H9 (cell line): ENCODE measurements around the gene PAIP2. TPM values are rescaled to one million over a fixed set of nuclear protein-coding genes. Genes with fewer than 3 reads are reported as not detected.

Experiments used
- DNase-seq: peaks from one replicate; pipeline ENCODE4 v3.0.0-alpha.2; 2017
- H2AFZ ChIP-seq: one replicate; pipeline ENCODE4 v1.6.1; 2013; ENCODE audit warnings: mild to moderate bottlenecking, low read length, control low read depth, moderate library complexity
- H2AK5ac ChIP-seq: 2 replicates; pipeline ENCODE4 v1.6.1; 2013; ENCODE audit warnings: low read length, control low read depth, mixed read lengths; ENCODE audit not compliant: insufficient read length
- H2BK120ac ChIP-seq: one replicate; pipeline ENCODE4 v1.6.1; 2013; ENCODE audit warnings: low read depth, mild to moderate bottlenecking, low read length, control low read depth, inconsistent platforms; ENCODE audit not compliant: poor library complexity, severe bottlenecking
- H2BK12ac ChIP-seq: 2 replicates; pipeline ENCODE4 v1.6.1; 2013; ENCODE audit warnings: low read length, control low read depth, mixed read lengths, low read depth; ENCODE audit not compliant: insufficient read length
- H2BK15ac ChIP-seq: 2 replicates; pipeline ENCODE4 v1.6.1; 2013; ENCODE audit warnings: low read depth, low read length, control low read depth
- H2BK20ac ChIP-seq: one replicate; pipeline ENCODE4 v1.6.1; 2013; ENCODE audit warnings: low read depth, mild to moderate bottlenecking, low read length, control low read depth, inconsistent platforms; ENCODE audit not compliant: poor library complexity, severe bottlenecking
- H2BK5ac ChIP-seq: 2 replicates; pipeline ENCODE4 v1.6.1; 2013; ENCODE audit warnings: low read length, control low read depth, mixed read lengths; ENCODE audit not compliant: insufficient read length
- H3K14ac ChIP-seq: 2 replicates; pipeline ENCODE4 v1.6.1; 2013; ENCODE audit warnings: low read length, control low read depth; ENCODE audit not compliant: insufficient read depth
- H3K18ac ChIP-seq: 2 replicates; pipeline ENCODE4 v1.6.1; 2013; ENCODE audit warnings: low read depth, mild to moderate bottlenecking, mixed read lengths, low read length, control low read depth; ENCODE audit not compliant: insufficient read length
- H3K23ac ChIP-seq: 2 replicates; pipeline ENCODE4 v1.6.1; 2013; ENCODE audit warnings: low read length, control low read depth, mixed read lengths, low read depth; ENCODE audit not compliant: insufficient read length
- H3K23me2 ChIP-seq: 2 replicates; pipeline ENCODE4 v1.6.1; 2013; ENCODE audit warnings: low read depth, mild to moderate bottlenecking, mixed read lengths, low read length, control low read depth; ENCODE audit not compliant: insufficient read length, poor library complexity, severe bottlenecking
- H3K27ac ChIP-seq: 2 replicates; pipeline ENCODE4 v1.5.1; 2013; ENCODE audit warnings: low read length, control low read depth, mixed read lengths, low read depth; ENCODE audit not compliant: insufficient read length
- H3K27me3 ChIP-seq: 2 replicates; pipeline ENCODE4 v1.6.1; 2013; ENCODE audit warnings: low read length, control low read depth, inconsistent platforms; ENCODE audit not compliant: insufficient read depth
- H3K4ac ChIP-seq: 2 replicates; pipeline ENCODE4 v1.6.1; 2013; ENCODE audit warnings: low read depth, mild to moderate bottlenecking, control low read depth, inconsistent platforms, low read length, moderate library complexity
- H3K4me1 ChIP-seq: 2 replicates; pipeline ENCODE4 v1.6.1; 2013; ENCODE audit warnings: low read length, control low read depth, inconsistent platforms; ENCODE audit not compliant: insufficient read depth
- H3K4me2 ChIP-seq: 2 replicates; pipeline ENCODE4 v1.6.1; 2013; ENCODE audit warnings: low read length, control low read depth, mixed read lengths; ENCODE audit not compliant: insufficient read length, insufficient read depth
- H3K56ac ChIP-seq: 2 replicates; pipeline ENCODE4 v1.6.1; 2013; ENCODE audit warnings: low read depth, mild to moderate bottlenecking, mixed read lengths, low read length, control low read depth; ENCODE audit not compliant: insufficient read length
- H3K79me1 ChIP-seq: 2 replicates; pipeline ENCODE4 v1.6.1; 2013; ENCODE audit warnings: low read depth, mild to moderate bottlenecking, moderate library complexity, low read length, control low read depth, inconsistent platforms; ENCODE audit not compliant: insufficient read depth, poor library complexity, severe bottlenecking
- H3K79me2 ChIP-seq: 2 replicates; pipeline ENCODE4 v1.6.1; 2013; ENCODE audit warnings: low read length, control low read depth, inconsistent platforms; ENCODE audit not compliant: insufficient read depth
- H3K9ac ChIP-seq: 2 replicates; pipeline ENCODE4 v1.6.1; 2013; ENCODE audit warnings: low read length, control low read depth, mixed read lengths; ENCODE audit not compliant: insufficient read length; ENCODE audit errors: extremely low read depth
- H3K9me3 ChIP-seq: one replicate; pipeline ENCODE4 v1.6.1; 2013; ENCODE audit warnings: low read depth, low read length, inconsistent platforms; ENCODE audit not compliant: control insufficient read depth
- H3T11ph ChIP-seq: one replicate; pipeline ENCODE4 v1.6.1; 2013; ENCODE audit warnings: mild to moderate bottlenecking, low read length, control low read depth, inconsistent platforms
- H4K20me1 ChIP-seq: one replicate; pipeline ENCODE4 v1.6.1; 2013; ENCODE audit not compliant: control insufficient read depth, insufficient read length, insufficient read depth
- H4K5ac ChIP-seq: 2 replicates; pipeline ENCODE4 v1.6.1; 2013; ENCODE audit warnings: low read depth, mild to moderate bottlenecking, mixed read lengths, low read length, control low read depth; ENCODE audit not compliant: insufficient read length
- H4K8ac ChIP-seq: replicated peaks from 2 replicates; pipeline ENCODE4 v1.6.1; 2013; ENCODE audit warnings: low read length, control low read depth, mixed read lengths, low read depth; ENCODE audit not compliant: insufficient read length
- H4K91ac ChIP-seq: 2 replicates; pipeline ENCODE4 v1.6.1; 2013; ENCODE audit warnings: low read depth, mild to moderate bottlenecking, moderate library complexity, mixed read lengths, low read length, control low read depth; ENCODE audit not compliant: insufficient read length
- H3K27ac Mint-ChIP-seq, 3 experiments: 2 replicates in 2 of 3; 3 replicates in 1 of 3; pipeline ENCODE4 v1.8.0; 2020 to 2021; ENCODE audit warnings: mixed read lengths in 3 of 3, mild to moderate bottlenecking in 1 of 3, moderate library complexity in 1 of 3
- H3K27me3 Mint-ChIP-seq: 2 replicates; pipeline ENCODE4 v1.8.0; 2021; ENCODE audit warnings: low read depth, mild to moderate bottlenecking, moderate library complexity, mixed read lengths
- H3K36me3 Mint-ChIP-seq, 3 experiments: 2 replicates in 2 of 3; 3 replicates in 1 of 3; pipeline ENCODE4 v1.8.0; 2020 to 2021; ENCODE audit warnings: low read depth in 3 of 3, mixed read lengths in 3 of 3; ENCODE audit not compliant: insufficient read depth in 1 of 3
- H3K4me1 Mint-ChIP-seq, 2 experiments: 2 replicates each; pipeline ENCODE4 v1.8.0; 2020; ENCODE audit warnings: mixed read lengths in 2 of 2
- H3K4me3 Mint-ChIP-seq, 2 experiments: 2 replicates in 1 of 2; 3 replicates in 1 of 2; pipeline ENCODE4 v1.8.0; 2020 to 2021; ENCODE audit warnings: mild to moderate bottlenecking in 2 of 2, mixed read lengths in 2 of 2, moderate library complexity in 1 of 2
- H3K9me3 Mint-ChIP-seq, 2 experiments: 2 replicates in 1 of 2; 3 replicates in 1 of 2; pipeline ENCODE4 v1.8.0; 2020; ENCODE audit warnings: mild to moderate bottlenecking in 2 of 2, mixed read lengths in 2 of 2, moderate library complexity in 1 of 2
- CTCF ChIP-seq: fragments of 200-600 bp; sonication (generic); conservative IDR thresholded peaks from 3 replicates; pipeline ENCODE4 v1.8.0; 2021; ENCODE audit warnings: antibody characterized with exemption, mild to moderate bottlenecking
- WGBS: extraction: QIAGEN DNeasy Blood & Tissue Kit; methylation state at CpG from one replicate; pipeline ENCODE4 v1.1.7; 2013; ENCODE audit warnings: missing lambda C conversion rate, low lambda C conversion rate, mixed read lengths; ENCODE audit not compliant: insufficient read length; ENCODE audit errors: extremely low coverage; 5-methylcytosine and 5-hydroxymethylcytosine counted together
- total RNA-seq: library from RNA; stranded (reverse); gene quantifications from 2 replicates; pipeline ENCODE4 v1.2.1, GENCODE V29; 2021

PAIP2 gene
- total RNA-seq, 1 experiment from 2014 or later, result 121 TPM

- no peak for TF ChIP-seq CTCF
- Histone ChIP-seq H2AK5ac (no peak overlapping the region), H3K23ac (no peak overlapping the region), H3K27ac (no peak overlapping the region), H2BK5ac (no peak overlapping the region), H3K27me3 (no peaks in the 10 kb centered on the region), H2BK12ac (no peak overlapping the region), H3K9ac (no peak overlapping the region), H3K56ac (no peak overlapping the region), H3K18ac (no peak overlapping the region), H3K4me2 (no peak overlapping the region), H3K79me2 (peaks cover 39% of the 10 kb centered on the region; the same call in 1 of the 2 replicates), H3K9me3 (no peaks in the 10 kb centered on the region), H3K4me1 (no peaks in the 10 kb centered on the region; the same call in 1 of the 2 replicates), H4K5ac (no peak overlapping the region), H2BK120ac (no peak overlapping the region), H2BK20ac (no peak overlapping the region), H3T11ph (no peak overlapping the region), H2BK15ac (no peak overlapping the region), H3K23me2 (no peaks in the 10 kb centered on the region), H4K8ac (no peak overlapping the region), H2AFZ (no peak overlapping the region), H3K79me1 (peaks cover 5% of the 10 kb centered on the region), H3K14ac (no peak overlapping the region), H4K91ac (no peak overlapping the region), H3K4ac (no peak overlapping the region), H4K20me1 (no peaks in the 10 kb centered on the region)
- no peaks in the 10 kb centered on the region for H3K27me3 Mint-ChIP-seq
- no peak for DNase-seq
- H3K4me1 Mint-ChIP-seq, result peaks cover 28 to 37% of the 10 kb centered on the region in 2 experiments
- H3K4me3 Mint-ChIP-seq, result no peak overlapping the region
- WGBS, result 100% methylated on average over 1 of the region's 3 CpGs
- peak overlapping the region in 1 of 3 experiments; percentile 59; a peak in 2 of 7 replicates for H3K27ac Mint-ChIP-seq
- H3K9me3 Mint-ChIP-seq, result no peaks in the 10 kb centered on the region
- H3K36me3 Mint-ChIP-seq, result peaks cover 31 to 58% (median 53%) of the 10 kb centered on the region in 3 experiments; a peak in 6 of 7 replicates
These were observed 26.5 kb upstream of the PAIP2 start for GRCh38 chr5:139315056-139315615.
